Smooth muscle cell (in vitro differentiated cells): ENCODE results near the gene PRPF6. TPM values are rescaled to one million over a fixed set of nuclear protein-coding genes. Genes with fewer than 3 reads are reported as not detected.

ENCODE experiments used
- DNase-seq: peaks from one replicate; lab custom pipeline; 2025; ENCODE audit not compliant: unreplicated experiment; lab: John Stamatoyannopoulos, UW
- H2AFZ ChIP-seq: fragments of 200-600 bp; sonication (generic); 2 replicates; pipeline ENCODE4 v1.6.0; 2016; ENCODE audit warnings: antibody characterized with exemption, low read depth, mild to moderate bottlenecking
- H3F3A ChIP-seq: fragments of 200-600 bp; sonication (generic); 2 replicates; pipeline ENCODE4 v1.6.0; 2017; ENCODE audit warnings: antibody characterized with exemption, low read depth
- H3K27ac ChIP-seq: fragments of 200-600 bp; sonication (generic); 2 replicates; pipeline ENCODE4 v1.5.1; 2016; ENCODE audit warnings: low read depth, mild to moderate bottlenecking
- H3K27me3 ChIP-seq: fragments of 200-600 bp; sonication (generic); 2 replicates; pipeline ENCODE4 v1.6.1; 2016; ENCODE audit warnings: low read depth, mild to moderate bottlenecking
- H3K36me3 ChIP-seq: fragments of 200-600 bp; sonication (generic); 2 replicates; pipeline ENCODE4 v1.5.1; 2016; ENCODE audit warnings: low read depth
- H3K4me1 ChIP-seq: fragments of 200-600 bp; sonication (generic); 2 replicates; pipeline ENCODE4 v1.5.1; 2016; ENCODE audit warnings: low read depth
- H3K4me2 ChIP-seq: fragments of 200-600 bp; sonication (generic); 2 replicates; pipeline ENCODE4 v1.6.0; 2016; ENCODE audit warnings: mild to moderate bottlenecking
- H3K4me3 ChIP-seq: fragments of 200-600 bp; sonication (generic); 2 replicates; pipeline ENCODE4 v1.5.1; 2016; ENCODE audit warnings: mild to moderate bottlenecking
- H3K79me2 ChIP-seq: fragments of 200-600 bp; sonication (generic); 2 replicates; pipeline ENCODE4 v1.6.0; 2016; ENCODE audit warnings: low read depth, mild to moderate bottlenecking
- H3K9ac ChIP-seq: fragments of 200-600 bp; sonication (generic); 2 replicates; pipeline ENCODE4 v1.6.0; 2016; ENCODE audit warnings: low read depth
- H3K9me3 ChIP-seq: fragments of 200-600 bp; sonication (generic); replicated peaks from 2 replicates; pipeline ENCODE4 v1.5.1; 2016; ENCODE audit warnings: low read depth
- H4K20me1 ChIP-seq: fragments of 200-600 bp; sonication (generic); 2 replicates; pipeline ENCODE4 v1.6.0; 2016; ENCODE audit warnings: low read depth
- WGBS: methylation state at CpG from one replicate; pipeline ENCODE4 v1.1.7; 2016; ENCODE audit warnings: low lambda C conversion rate; 5-methylcytosine and 5-hydroxymethylcytosine counted together
- polyA plus RNA-seq: library from polyadenylated mRNA; unstranded; fragments of >200 nt; fragmentation: Nextera tagmentation; extraction: Ambion mirVana; gene quantifications from 2 replicates; pipeline ENCODE4 v1.2.1, GENCODE V29; 2016
- total RNA-seq: library from RNA; depleted of rRNA; stranded (reverse); fragments of >200 nt; gene quantifications from 2 replicates; pipeline ENCODE4 v1.2.3, GENCODE V29; 2014
- TF ChIP-seq, protein P1 (sequence below): fragments of 200-600 bp; sonication (generic); IDR thresholded peaks from 2 replicates; pipeline ENCODE4 v1.5.1; 2017; ENCODE audit warnings: borderline replicate concordance, mild to moderate bottlenecking, antibody characterized with exemption; ENCODE audit not compliant: insufficient read depth, poor library complexity, severe bottlenecking

The PRPF6 gene
- total and polyA plus RNA-seq, 2 experiments from 2014 or later = 33.3 to 51.2 TPM

GRCh38 chr20:63982937-63983336 is 2.0 kb downstream of the PRPF6 start:
- Histone ChIP-seq H3K27ac (no peak overlapping the region), H3K4me2 (no peak overlapping the region), H3K4me3 (no peak overlapping the region), H3K79me2 (peaks cover 17% of the 10 kb centered on the region), H3K9me3 (no peaks in the 10 kb centered on the region), H3K4me1 (peaks cover 16% of the 10 kb centered on the region), H3K9ac (no peak overlapping the region), H3K36me3 (peaks cover 10% of the 10 kb centered on the region), H3K27me3 (no peaks in the 10 kb centered on the region), H4K20me1 (peaks cover 6% of the 10 kb centered on the region), H2AFZ (no peak overlapping the region), H3F3A (no peaks in the 10 kb centered on the region)
- DNase-seq = no peak
- TF ChIP-seq, protein P1, sequence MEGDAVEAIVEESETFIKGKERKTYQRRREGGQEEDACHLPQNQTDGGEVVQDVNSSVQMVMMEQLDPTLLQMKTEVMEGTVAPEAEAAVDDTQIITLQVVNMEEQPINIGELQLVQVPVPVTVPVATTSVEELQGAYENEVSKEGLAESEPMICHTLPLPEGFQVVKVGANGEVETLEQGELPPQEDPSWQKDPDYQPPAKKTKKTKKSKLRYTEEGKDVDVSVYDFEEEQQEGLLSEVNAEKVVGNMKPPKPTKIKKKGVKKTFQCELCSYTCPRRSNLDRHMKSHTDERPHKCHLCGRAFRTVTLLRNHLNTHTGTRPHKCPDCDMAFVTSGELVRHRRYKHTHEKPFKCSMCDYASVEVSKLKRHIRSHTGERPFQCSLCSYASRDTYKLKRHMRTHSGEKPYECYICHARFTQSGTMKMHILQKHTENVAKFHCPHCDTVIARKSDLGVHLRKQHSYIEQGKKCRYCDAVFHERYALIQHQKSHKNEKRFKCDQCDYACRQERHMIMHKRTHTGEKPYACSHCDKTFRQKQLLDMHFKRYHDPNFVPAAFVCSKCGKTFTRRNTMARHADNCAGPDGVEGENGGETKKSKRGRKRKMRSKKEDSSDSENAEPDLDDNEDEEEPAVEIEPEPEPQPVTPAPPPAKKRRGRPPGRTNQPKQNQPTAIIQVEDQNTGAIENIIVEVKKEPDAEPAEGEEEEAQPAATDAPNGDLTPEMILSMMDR = no peak
- WGBS = 96% methylated on average over 14 of the region's 14 CpGs

- Histone ChIP-seq H3K4me1 (no peaks in the 10 kb centered on the region), H3K9ac (no peak overlapping the region), H3K4me2 (no peak overlapping the region), H3K27me3 (no peaks in the 10 kb centered on the region), H3K27ac (no peak overlapping the region), H3K79me2 (no peaks in the 10 kb centered on the region), H2AFZ (no peak overlapping the region), H3F3A (no peaks in the 10 kb centered on the region), H3K36me3 (no peaks in the 10 kb centered on the region), H3K9me3 (no peaks in the 10 kb centered on the region), H4K20me1 (peaks cover 33% of the 10 kb centered on the region), H3K4me3 (no peak overlapping the region)
- TF ChIP-seq, protein P1 = no peak
- DNase-seq = no peak
- 98% methylated on average over 12 of the region's 12 CpGs for WGBS
Observed at GRCh38 chr20:64000906-64001305, 20.0 kb downstream of the PRPF6 start.

DNA sequence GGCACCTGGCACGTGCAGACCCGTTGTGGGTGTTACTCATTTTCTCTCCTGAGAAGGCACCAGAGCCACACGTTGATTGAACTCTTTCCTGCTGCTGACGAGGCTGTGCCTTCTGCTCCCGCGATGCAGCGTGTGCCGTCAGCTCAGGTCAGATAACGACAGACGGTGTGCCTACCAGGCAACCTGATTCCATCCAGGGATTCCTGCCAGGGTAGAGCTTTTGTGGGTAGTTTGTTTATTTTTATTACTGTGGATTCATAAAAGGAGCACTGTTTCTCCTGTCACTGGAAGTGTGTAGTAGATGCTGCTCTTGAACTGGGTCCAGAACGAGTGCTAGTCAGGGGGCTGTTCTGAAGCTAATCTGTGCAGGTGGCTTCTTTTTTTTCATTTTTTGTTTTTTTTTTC is 20.7 kb downstream of the PRPF6 start:
- Histone ChIP-seq H3K4me1 (no peaks in the 10 kb centered on the region), H2AFZ (no peak overlapping the region), H3K9ac (no peak overlapping the region), H3K4me3 (no peak overlapping the region), H3K4me2 (no peak overlapping the region), H3K9me3 (no peaks in the 10 kb centered on the region), H3K27me3 (no peaks in the 10 kb centered on the region), H3F3A (no peaks in the 10 kb centered on the region), H3K36me3 (no peaks in the 10 kb centered on the region), H3K79me2 (no peaks in the 10 kb centered on the region), H4K20me1 (peaks cover 37% of the 10 kb centered on the region), H3K27ac (no peak overlapping the region)
- TF ChIP-seq, protein P1 = no peak
- no peak for DNase-seq
- WGBS = 94% methylated on average over 11 of the region's 11 CpGs

DNA sequence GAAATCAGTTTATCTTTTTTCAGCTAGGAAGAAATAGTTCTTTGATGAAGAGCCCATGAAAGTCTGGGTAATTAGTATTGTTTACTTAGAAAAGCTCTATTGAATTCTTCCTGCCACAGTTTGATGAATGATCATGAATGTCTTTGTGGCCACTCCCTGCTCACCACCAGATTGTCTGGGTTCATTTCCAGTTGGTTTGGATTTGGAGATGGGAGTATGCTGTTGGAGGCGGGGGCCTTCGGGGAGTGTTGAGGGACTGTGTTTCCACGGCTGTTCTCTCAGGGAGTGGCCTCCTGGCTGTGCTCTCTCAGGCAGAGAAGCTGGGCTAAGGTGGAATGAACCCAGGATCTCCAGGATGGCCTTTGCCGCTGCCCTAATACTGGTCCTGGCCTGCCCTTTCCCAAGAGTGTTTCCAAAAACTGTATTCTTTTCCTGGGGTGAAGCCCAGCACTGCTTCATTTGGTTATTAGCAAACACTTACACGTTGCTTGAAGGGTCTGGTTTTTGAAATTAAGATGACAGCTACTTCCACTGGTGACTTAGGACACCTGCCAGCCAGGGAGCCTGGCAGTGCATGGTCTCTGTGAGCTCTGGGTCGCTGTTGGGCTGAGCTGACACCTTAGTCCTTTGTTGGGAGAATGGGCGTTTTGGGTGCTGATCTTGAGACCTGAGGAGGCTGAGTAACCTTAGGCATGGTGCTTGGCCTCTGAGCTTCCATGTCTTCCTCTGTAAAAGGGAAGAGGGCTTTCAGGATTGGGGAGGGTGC is 23.2 kb downstream of the PRPF6 start:
- peaks cover 12% of the 10 kb centered on the region for H3K36me3 ChIP-seq
- no peaks in the 10 kb centered on the region for H3K9me3 ChIP-seq
- WGBS = 97% methylated on average over 7 of the region's 7 CpGs
- no peak overlapping the region for H3K9ac ChIP-seq
- H3K79me2 ChIP-seq = peaks cover 7% of the 10 kb centered on the region
- H3K4me2 ChIP-seq = no peak overlapping the region
- H3K4me3 ChIP-seq = no peak overlapping the region
- no peaks in the 10 kb centered on the region for H3F3A ChIP-seq
- DNase-seq = no peak
- no peaks in the 10 kb centered on the region for H3K4me1 ChIP-seq
- no peaks in the 10 kb centered on the region for H3K27me3 ChIP-seq
- H3K27ac ChIP-seq = no peak overlapping the region
- TF ChIP-seq, protein P1 = no peak
- H2AFZ ChIP-seq = no peak overlapping the region
- peaks cover 55% of the 10 kb centered on the region for H4K20me1 ChIP-seq
